DND-41 (cell line): ENCODE measurements around the gene KCNAB3.

Experiments
- EZH2 ChIP-seq: IDR thresholded peaks from 3 replicates; pipeline ENCODE4 v1.6.1; 2012; ENCODE audit warnings: borderline replicate concordance, low read depth, mild to moderate bottlenecking, moderate library complexity, low read length, inconsistent platforms; ENCODE audit not compliant: severe bottlenecking
- TF ChIP-seq, protein P1 (sequence below): IDR thresholded peaks from 2 replicates; pipeline ENCODE4 v1.5.1; 2012; ENCODE audit warnings: borderline replicate concordance, low read length, moderate library complexity, mild to moderate bottlenecking; ENCODE audit not compliant: poor library complexity, severe bottlenecking; ENCODE audit errors: extremely low read depth

DNA sequence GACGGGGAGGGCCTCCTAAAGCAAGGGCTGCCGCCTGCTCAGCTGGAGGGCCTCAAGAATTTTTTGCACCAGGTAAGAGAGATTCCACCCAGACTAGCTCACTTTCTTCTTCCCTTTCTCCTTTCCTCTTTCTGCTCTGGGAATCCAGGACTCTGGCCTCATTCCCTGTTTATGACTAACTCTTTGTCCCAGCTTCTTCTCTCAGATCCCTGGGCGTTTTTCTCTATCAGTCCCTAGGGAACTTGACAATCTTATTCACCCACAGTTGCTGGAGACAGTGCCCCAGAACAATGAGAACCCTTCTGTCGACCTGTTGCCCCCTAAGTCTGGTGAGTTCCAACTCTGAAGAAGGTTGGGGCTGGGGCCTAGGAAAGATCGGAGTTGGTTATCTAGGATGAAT is 18.0 kb upstream of the KCNAB3 start:
- TF ChIP-seq EZH2: no peak
- TF ChIP-seq, protein P1, sequence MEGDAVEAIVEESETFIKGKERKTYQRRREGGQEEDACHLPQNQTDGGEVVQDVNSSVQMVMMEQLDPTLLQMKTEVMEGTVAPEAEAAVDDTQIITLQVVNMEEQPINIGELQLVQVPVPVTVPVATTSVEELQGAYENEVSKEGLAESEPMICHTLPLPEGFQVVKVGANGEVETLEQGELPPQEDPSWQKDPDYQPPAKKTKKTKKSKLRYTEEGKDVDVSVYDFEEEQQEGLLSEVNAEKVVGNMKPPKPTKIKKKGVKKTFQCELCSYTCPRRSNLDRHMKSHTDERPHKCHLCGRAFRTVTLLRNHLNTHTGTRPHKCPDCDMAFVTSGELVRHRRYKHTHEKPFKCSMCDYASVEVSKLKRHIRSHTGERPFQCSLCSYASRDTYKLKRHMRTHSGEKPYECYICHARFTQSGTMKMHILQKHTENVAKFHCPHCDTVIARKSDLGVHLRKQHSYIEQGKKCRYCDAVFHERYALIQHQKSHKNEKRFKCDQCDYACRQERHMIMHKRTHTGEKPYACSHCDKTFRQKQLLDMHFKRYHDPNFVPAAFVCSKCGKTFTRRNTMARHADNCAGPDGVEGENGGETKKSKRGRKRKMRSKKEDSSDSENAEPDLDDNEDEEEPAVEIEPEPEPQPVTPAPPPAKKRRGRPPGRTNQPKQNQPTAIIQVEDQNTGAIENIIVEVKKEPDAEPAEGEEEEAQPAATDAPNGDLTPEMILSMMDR: no peak
